ENCODE measurements around the gene MIPOL1.

The MIPOL1 gene

GRCh38 chr14:37587131-37587803, 389.5 kb downstream of the MIPOL1 start:
- H3K4me1 ChIP-seq, result peaks cover 46% of the 10 kb centered on the region
- H3K36me3 ChIP-seq (replicated peaks), result peaks cover 21% of the 10 kb centered on the region
- peak overlapping the region; percentile 41 for H3K4me3 ChIP-seq
- no peaks in the 10 kb centered on the region for H3K27me3 ChIP-seq (ENCODE audit: low read depth)
- DNase-seq (ENCODE audit: low spot score in 2 of 2), result no peak
- in situ Hi-C loops (cut with MboI; ENCODE audit: low sequenced_read_pairs), result loop anchor here (10.0 kb wide), 1 partner anchor 332 kb away; no protein-coding TSS in a partner anchor
- no peaks in the 10 kb centered on the region for H3K9me3 ChIP-seq

GRCh38 chr14:37587881-37588666, 390.3 kb downstream of the MIPOL1 start:
- DNase-seq (ENCODE audit: low spot score in 2 of 2), result peak; percentile 37 to 68

GRCh38 chr14:37588667-37588955, 390.9 kb downstream of the MIPOL1 start:
- DNase-seq (ENCODE audit: low spot score in 2 of 2), result peak in 1 of 2 experiments; percentile 48
- H3K4me3 ChIP-seq, result peak overlapping the region; percentile 41
- H3K27me3 ChIP-seq (ENCODE audit: low read depth), result no peaks in the 10 kb centered on the region

More at GRCh38 chr14:37587881-37588666, 390.3 kb downstream of the MIPOL1 start:
- in situ Hi-C loops (cut with MboI; ENCODE audit: low sequenced_read_pairs), result loop anchor here (10.0 kb wide), 1 partner anchor 333 kb away; no protein-coding TSS in a partner anchor
- peak overlapping the region; percentile 41 for H3K4me3 ChIP-seq
- H3K36me3 ChIP-seq (replicated peaks), result peaks cover 22% of the 10 kb centered on the region
- H3K4me1 ChIP-seq, result peaks cover 46% of the 10 kb centered on the region
- H3K9me3 ChIP-seq, result no peaks in the 10 kb centered on the region
- no peaks in the 10 kb centered on the region for H3K27me3 ChIP-seq (ENCODE audit: low read depth)

GRCh38 chr14:37588956-37589714, 391.4 kb downstream of the MIPOL1 start:
- no peaks in the 10 kb centered on the region for H3K27me3 ChIP-seq (ENCODE audit: low read depth)
- in situ Hi-C loops (cut with MboI; ENCODE audit: low sequenced_read_pairs), result loop anchor here (10.0 kb wide), 1 partner anchor 334 kb away; no protein-coding TSS in a partner anchor
- peak; percentile 58 to 64 for DNase-seq (ENCODE audit: low spot score in 2 of 2)

More at GRCh38 chr14:37588667-37588955, 390.9 kb downstream of the MIPOL1 start:
- no peaks in the 10 kb centered on the region for H3K9me3 ChIP-seq
- H3K4me1 ChIP-seq, result peaks cover 46% of the 10 kb centered on the region
- H3K36me3 ChIP-seq (replicated peaks), result peaks cover 22% of the 10 kb centered on the region
- in situ Hi-C loops (cut with MboI; ENCODE audit: low sequenced_read_pairs), result loop anchor here (10.0 kb wide), 1 partner anchor 334 kb away; no protein-coding TSS in a partner anchor

GRCh38 chr14:37589715-37590427, 392.1 kb downstream of the MIPOL1 start:
- in situ Hi-C loops (cut with MboI; ENCODE audit: low sequenced_read_pairs), result loop anchor here (10.0 kb wide), 1 partner anchor 335 kb away; no protein-coding TSS in a partner anchor
- peaks cover 39% of the 10 kb centered on the region for H3K4me1 ChIP-seq
- H3K36me3 ChIP-seq (replicated peaks), result peaks cover 22% of the 10 kb centered on the region
- H3K4me3 ChIP-seq, result peak overlapping the region; percentile 41
- H3K27me3 ChIP-seq (ENCODE audit: low read depth), result no peaks in the 10 kb centered on the region
- H3K9me3 ChIP-seq, result no peaks in the 10 kb centered on the region
- peak in 1 of 2 experiments; percentile 30 for DNase-seq (ENCODE audit: low spot score in 2 of 2)

More at GRCh38 chr14:37588956-37589714, 391.4 kb downstream of the MIPOL1 start:
- no peaks in the 10 kb centered on the region for H3K9me3 ChIP-seq
- peak overlapping the region; percentile 41 for H3K4me3 ChIP-seq
- H3K36me3 ChIP-seq (replicated peaks), result peaks cover 22% of the 10 kb centered on the region
- H3K4me1 ChIP-seq, result peaks cover 46% of the 10 kb centered on the region

- Histone ChIP-seq H3K4me3 (peak overlapping the region; percentile 41), H3K4me1 (peaks cover 34% of the 10 kb centered on the region), H3K36me3 (replicated peaks) (peaks cover 22% of the 10 kb centered on the region), H3K9me3 (no peaks in the 10 kb centered on the region), H3K27me3 (ENCODE audit: low read depth) (no peaks in the 10 kb centered on the region)
- DNase-seq (ENCODE audit: low spot score in 2 of 2), result peak in 1 of 2 experiments; percentile 35
- in situ Hi-C loops (cut with MboI; ENCODE audit: low sequenced_read_pairs), result no loop called here
Measured at GRCh38 chr14:37590428-37591139, 392.8 kb downstream of the MIPOL1 start.

GRCh38 chr14:37591311-37591940, 393.7 kb downstream of the MIPOL1 start:
- in situ Hi-C loops (cut with MboI; ENCODE audit: low sequenced_read_pairs), result no loop called here
- Histone ChIP-seq H3K9me3 (no peaks in the 10 kb centered on the region), H3K4me3 (peak overlapping the region; percentile 41), H3K4me1 (peaks cover 29% of the 10 kb centered on the region), H3K27me3 (ENCODE audit: low read depth) (no peaks in the 10 kb centered on the region), H3K36me3 (replicated peaks) (peaks cover 22% of the 10 kb centered on the region)
- peak; percentile 52 to 72 for DNase-seq (ENCODE audit: low spot score in 2 of 2)

GRCh38 chr14:37591941-37592481, 394.3 kb downstream of the MIPOL1 start:
- Histone ChIP-seq H3K4me1 (peaks cover 27% of the 10 kb centered on the region), H3K4me3 (no peak overlapping the region; the same call in 1 of the 2 replicates), H3K9me3 (no peaks in the 10 kb centered on the region), H3K27me3 (ENCODE audit: low read depth) (no peaks in the 10 kb centered on the region), H3K36me3 (replicated peaks) (peaks cover 22% of the 10 kb centered on the region)
- no peak for DNase-seq (ENCODE audit: low spot score in 2 of 2)
- in situ Hi-C loops (cut with MboI; ENCODE audit: low sequenced_read_pairs), result no loop called here

- peak in 1 of 2 experiments; percentile 62 for DNase-seq (ENCODE audit: low spot score in 2 of 2)
- peaks cover 24% of the 10 kb centered on the region for H3K4me1 ChIP-seq
- peaks cover 22% of the 10 kb centered on the region for H3K36me3 ChIP-seq (replicated peaks)
- no peaks in the 10 kb centered on the region for H3K27me3 ChIP-seq (ENCODE audit: low read depth)
- H3K9me3 ChIP-seq, result no peaks in the 10 kb centered on the region
- in situ Hi-C loops (cut with MboI; ENCODE audit: low sequenced_read_pairs), result no loop called here
- peak overlapping the region; percentile 61 for H3K4me3 ChIP-seq
Measured at GRCh38 chr14:37592482-37593408, 395.0 kb downstream of the MIPOL1 start.

GRCh38 chr14:37593511-37594237, 395.9 kb downstream of the MIPOL1 start:
- Histone ChIP-seq H3K27me3 (ENCODE audit: low read depth) (no peaks in the 10 kb centered on the region), H3K9me3 (no peaks in the 10 kb centered on the region), H3K4me3 (peak overlapping the region; percentile 61), H3K4me1 (peaks cover 24% of the 10 kb centered on the region), H3K36me3 (replicated peaks) (peaks cover 22% of the 10 kb centered on the region)
- no peak for DNase-seq (ENCODE audit: low spot score in 2 of 2)
- in situ Hi-C loops (cut with MboI; ENCODE audit: low sequenced_read_pairs), result no loop called here
